Activated T-cell treated with anti-CD3 and anti-CD28 coated beads for 24 hours (primary cell): ENCODE results near the gene SARS1.

Experiments
- DNase-seq: peaks from one replicate; pipeline ENCODE4 v3.0.0-alpha.2; 2020; ENCODE audit warnings: low read depth

The SARS1 gene

GRCh38 chr1:109250454-109251276 is 36.9 kb downstream of the SARS1 start:
- DNase-seq = no peak

- no peak for DNase-seq
Observed at GRCh38 chr1:109251277-109252166, 37.8 kb downstream of the SARS1 start.

- no peak for DNase-seq
Observed at GRCh38 chr1:109252167-109252892, 38.6 kb downstream of the SARS1 start.

- no peak for DNase-seq
Observed at GRCh38 chr1:109252893-109253802, 39.4 kb downstream of the SARS1 start.

- DNase-seq = no peak
Observed at GRCh38 chr1:109253803-109254620, 40.3 kb downstream of the SARS1 start.

GRCh38 chr1:109254621-109255096 is 40.9 kb downstream of the SARS1 start:
- DNase-seq = no peak

- no peak for DNase-seq
Observed at GRCh38 chr1:109255097-109255651, 41.5 kb downstream of the SARS1 start.

- DNase-seq = no peak
Observed at GRCh38 chr1:109255678-109256077, 42.0 kb downstream of the SARS1 start.

- DNase-seq = no peak
Observed at GRCh38 chr1:109256085-109256484, 42.4 kb downstream of the SARS1 start.

- no peak for DNase-seq
Observed at GRCh38 chr1:109256971-109257681, 43.4 kb downstream of the SARS1 start.

GRCh38 chr1:109257682-109258421 is 44.1 kb downstream of the SARS1 start:
- no peak for DNase-seq

GRCh38 chr1:109258481-109259466 is 45.1 kb downstream of the SARS1 start:
- DNase-seq = no peak

- DNase-seq = no peak
Observed at GRCh38 chr1:109259674-109260557, 46.2 kb downstream of the SARS1 start.

- DNase-seq = no peak
Observed at GRCh38 chr1:109261006-109261405, 47.3 kb downstream of the SARS1 start.

GRCh38 chr1:109261578-109261977 is 47.9 kb downstream of the SARS1 start:
- DNase-seq = no peak
